Measurements from ENCODE around the gene ACOT9.
"Not testable (repeated sequence)": the region's sequence is repeated elsewhere in the genome, so short reads cannot be mapped to it uniquely, and the experiment has no call there.

ACOT9 gene

GRCh38 chrX:23727206-23727605, 15.9 kb downstream of the ACOT9 start:
- Histone ChIP-seq H3K27ac (ENCODE audit: low read depth, low read length) (no peak overlapping the region), H3K27me3 (ENCODE audit: control insufficient read depth, insufficient read depth, low read length) (no peaks in the 10 kb centered on the region), H3K4me3 (ENCODE audit: low read length) (no peak overlapping the region), H3K36me3 (ENCODE audit: control insufficient read depth, insufficient read depth, low read length) (peaks cover 6% of the 10 kb centered on the region), H3K4me1 (ENCODE audit: control insufficient read depth, insufficient read depth, low read length) (no peaks in the 10 kb centered on the region), H3K9ac (ENCODE audit: low read length) (no peak overlapping the region)

DNA sequence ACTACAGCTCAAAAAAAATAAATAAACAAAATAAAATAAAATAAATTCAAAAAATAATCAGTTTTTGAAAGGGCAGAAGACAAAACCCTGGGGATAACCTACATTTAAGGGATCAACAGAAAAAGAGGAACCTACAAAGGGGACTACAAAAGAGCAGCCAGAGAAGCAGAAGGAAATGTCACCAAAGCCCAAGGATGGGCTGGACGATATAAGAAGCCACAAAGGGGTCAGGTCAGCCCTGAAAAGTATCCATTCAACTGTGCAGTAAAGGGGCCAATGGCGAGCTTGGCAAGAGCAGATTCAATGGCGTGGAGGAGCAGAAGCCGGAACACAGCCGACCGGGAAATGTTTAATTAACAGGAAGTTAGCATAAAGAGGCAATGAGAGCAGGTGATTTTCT, 16.9 kb downstream of the ACOT9 start:
- H3K27ac ChIP-seq (ENCODE audit: low read depth, low read length) = no peak overlapping the region
- no peak overlapping the region for H3K4me3 ChIP-seq (ENCODE audit: low read length)
- H3K36me3 ChIP-seq (ENCODE audit: control insufficient read depth, insufficient read depth, low read length) = peaks cover 6% of the 10 kb centered on the region
- H3K27me3 ChIP-seq (ENCODE audit: control insufficient read depth, insufficient read depth, low read length) = no peaks in the 10 kb centered on the region
- H3K4me1 ChIP-seq (ENCODE audit: control insufficient read depth, insufficient read depth, low read length) = no peaks in the 10 kb centered on the region
- no peak overlapping the region for H3K9ac ChIP-seq (ENCODE audit: low read length)

DNA sequence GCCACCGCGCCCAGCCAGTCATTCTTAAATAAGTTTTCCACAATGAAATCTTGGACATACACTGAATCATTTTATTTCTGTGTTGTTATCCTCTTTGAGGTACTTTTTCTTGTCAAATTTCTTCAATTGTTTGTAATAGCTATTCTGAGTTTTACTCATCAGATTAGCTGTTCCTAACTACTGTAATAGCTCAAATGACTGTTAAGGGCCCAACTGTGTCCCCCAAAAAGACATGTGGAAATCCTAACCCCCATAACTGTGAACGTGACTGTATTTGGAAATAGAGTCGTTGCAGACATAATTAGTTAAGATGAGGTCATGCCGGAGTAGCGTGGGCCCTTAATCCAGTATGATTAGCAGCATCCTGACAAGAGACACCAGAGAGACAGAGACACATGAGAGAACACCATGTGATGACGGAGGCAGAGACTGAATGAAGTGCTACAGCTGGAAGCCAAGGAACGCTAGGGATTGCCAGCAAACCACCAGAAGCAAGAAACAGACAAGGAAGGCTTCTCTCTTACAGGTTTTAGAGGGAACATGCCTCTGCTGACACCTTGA, 22.9 kb downstream of the ACOT9 start:
- no peak overlapping the region for H3K4me3 ChIP-seq (ENCODE audit: low read length)
- H3K27me3 ChIP-seq (ENCODE audit: control insufficient read depth, insufficient read depth, low read length) = no peaks in the 10 kb centered on the region
- no peak overlapping the region for H3K9ac ChIP-seq (ENCODE audit: low read length)
- no peak overlapping the region for H3K27ac ChIP-seq (ENCODE audit: low read depth, low read length)
- H3K36me3 ChIP-seq (ENCODE audit: control insufficient read depth, insufficient read depth, low read length) = no peaks in the 10 kb centered on the region
- H3K4me1 ChIP-seq (ENCODE audit: control insufficient read depth, insufficient read depth, low read length) = no peaks in the 10 kb centered on the region

DNA sequence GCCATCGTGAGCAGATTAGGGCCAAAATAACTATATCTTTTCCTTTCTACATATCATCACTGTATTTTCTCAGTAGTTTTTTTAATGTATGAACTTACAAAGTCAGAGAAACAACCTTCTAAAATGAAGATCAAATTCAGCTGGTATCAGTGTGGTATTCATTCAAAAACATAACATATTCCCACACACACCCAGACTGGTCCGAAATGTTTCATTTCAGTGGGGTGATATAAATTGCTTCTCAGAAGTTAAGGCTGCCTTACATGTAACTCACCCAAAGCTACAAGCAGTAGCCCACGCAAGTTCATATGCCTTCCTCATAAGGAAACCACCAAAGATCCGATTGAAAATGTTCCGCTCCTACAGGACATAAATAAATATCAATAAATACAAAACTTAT, 37.8 kb downstream of the ACOT9 start:
- peaks cover 6% of the 10 kb centered on the region for H3K36me3 ChIP-seq (ENCODE audit: control insufficient read depth, insufficient read depth, low read length)
- H3K27ac ChIP-seq (ENCODE audit: low read depth, low read length) = no peak overlapping the region
- no peaks in the 10 kb centered on the region for H3K27me3 ChIP-seq (ENCODE audit: control insufficient read depth, insufficient read depth, low read length)

GRCh38 chrX:23704673-23705206, 38.3 kb downstream of the ACOT9 start:
- Histone ChIP-seq H3K27ac (ENCODE audit: low read depth, low read length) (no peak overlapping the region), H3K36me3 (ENCODE audit: control insufficient read depth, insufficient read depth, low read length) (peaks cover 6% of the 10 kb centered on the region)

More for the DNA sequence above, 37.8 kb downstream of the ACOT9 start:
- no peak overlapping the region for H3K9ac ChIP-seq (ENCODE audit: low read length)
- no peak overlapping the region for H3K4me3 ChIP-seq (ENCODE audit: low read length)
- no peaks in the 10 kb centered on the region for H3K4me1 ChIP-seq (ENCODE audit: control insufficient read depth, insufficient read depth, low read length)

DNA sequence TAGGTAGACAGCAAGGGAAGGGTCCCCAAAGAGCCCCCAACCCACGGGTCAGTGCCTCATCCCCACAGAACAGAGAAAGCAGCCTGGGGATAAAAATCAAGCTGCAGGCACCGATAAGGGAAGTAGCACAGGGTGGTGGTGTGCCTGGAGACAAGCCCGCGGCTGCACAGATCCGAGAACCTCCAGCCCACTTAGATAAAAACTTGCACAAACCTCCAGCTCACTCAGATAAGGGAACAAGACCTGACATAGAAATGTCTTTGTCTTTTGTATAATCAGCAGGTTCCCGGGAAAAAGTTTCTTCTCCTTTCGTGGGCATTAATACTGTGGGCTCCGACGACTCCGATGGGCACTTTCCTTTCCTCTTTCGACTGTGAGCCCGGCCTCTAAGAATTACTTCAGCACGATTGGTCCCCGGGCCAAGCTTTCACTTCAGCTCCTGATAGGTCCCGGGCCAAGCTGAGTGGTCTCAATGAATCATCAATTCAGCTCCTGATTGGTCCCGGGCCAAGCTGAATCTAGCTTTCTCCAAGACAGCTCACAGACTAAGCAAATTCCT, 43.4 kb downstream of the ACOT9 start:
- no peak overlapping the region for H3K9ac ChIP-seq (ENCODE audit: low read length)
- H3K27me3 ChIP-seq (ENCODE audit: control insufficient read depth, insufficient read depth, low read length) = no peaks in the 10 kb centered on the region
- no peak overlapping the region for H3K27ac ChIP-seq (ENCODE audit: low read depth, low read length)
- peaks cover 3% of the 10 kb centered on the region for H3K36me3 ChIP-seq (ENCODE audit: control insufficient read depth, insufficient read depth, low read length)
- H3K4me3 ChIP-seq (ENCODE audit: low read length) = no peak overlapping the region
- H3K4me1 ChIP-seq (ENCODE audit: control insufficient read depth, insufficient read depth, low read length) = no peaks in the 10 kb centered on the region

More at GRCh38 chrX:23704673-23705206, 38.3 kb downstream of the ACOT9 start:
- Histone ChIP-seq H3K4me1 (ENCODE audit: control insufficient read depth, insufficient read depth, low read length) (no peaks in the 10 kb centered on the region), H3K4me3 (ENCODE audit: low read length) (no peak overlapping the region), H3K27me3 (ENCODE audit: control insufficient read depth, insufficient read depth, low read length) (no peaks in the 10 kb centered on the region), H3K9ac (ENCODE audit: low read length) (no peak overlapping the region)

DNA sequence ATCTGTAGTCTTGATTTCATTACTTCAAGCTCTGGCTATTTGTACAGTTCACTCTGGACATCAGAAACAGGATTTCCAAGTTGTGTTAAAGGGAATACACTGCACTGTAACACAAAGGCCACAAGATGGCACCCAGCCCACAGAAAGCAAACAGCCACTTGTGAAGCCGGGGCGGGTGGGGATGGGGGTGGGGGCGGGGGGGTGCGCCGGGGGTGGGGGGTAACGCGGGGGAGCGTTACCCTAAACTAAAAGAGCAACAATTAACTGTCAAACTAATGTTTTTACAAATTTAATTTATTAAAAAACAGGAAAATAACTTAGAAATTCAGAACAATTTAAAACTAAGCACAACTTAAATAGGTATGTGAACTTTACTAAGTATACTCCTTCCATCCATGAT, 48.5 kb downstream of the ACOT9 start:
- H3K9ac ChIP-seq (ENCODE audit: low read length) = no peak overlapping the region
- H3K4me3 ChIP-seq (ENCODE audit: low read length) = no peak overlapping the region
- H3K36me3 ChIP-seq (ENCODE audit: control insufficient read depth, insufficient read depth, low read length) = no peaks in the 10 kb centered on the region
- no peak overlapping the region for H3K27ac ChIP-seq (ENCODE audit: low read depth, low read length)
- no peaks in the 10 kb centered on the region for H3K27me3 ChIP-seq (ENCODE audit: control insufficient read depth, insufficient read depth, low read length)
- H3K4me1 ChIP-seq (ENCODE audit: control insufficient read depth, insufficient read depth, low read length) = no peaks in the 10 kb centered on the region

GRCh38 chrX:23692166-23692565, 50.9 kb downstream of the ACOT9 start:
- Histone ChIP-seq H3K4me1 (ENCODE audit: control insufficient read depth, insufficient read depth, low read length) (no peaks in the 10 kb centered on the region), H3K36me3 (ENCODE audit: control insufficient read depth, insufficient read depth, low read length) (no peaks in the 10 kb centered on the region), H3K9ac (ENCODE audit: low read length) (no peak overlapping the region), H3K4me3 (ENCODE audit: low read length) (no peak overlapping the region), H3K27ac (ENCODE audit: low read depth, low read length) (no peak overlapping the region), H3K27me3 (ENCODE audit: control insufficient read depth, insufficient read depth, low read length) (peaks cover 2% of the 10 kb centered on the region)

- H3K4me3 ChIP-seq (ENCODE audit: low read length); H3K27me3 ChIP-seq (ENCODE audit: control insufficient read depth, insufficient read depth, low read length); H3K27ac ChIP-seq (ENCODE audit: low read depth, low read length); H3K9ac ChIP-seq (ENCODE audit: low read length); H3K4me1 ChIP-seq (ENCODE audit: control insufficient read depth, insufficient read depth, low read length); H3K36me3 ChIP-seq (ENCODE audit: control insufficient read depth, insufficient read depth, low read length): not testable (repeated sequence)
Measured at GRCh38 chrX:23676486-23676885, 66.6 kb downstream of the ACOT9 start.

- no peak overlapping the region for H3K4me3 ChIP-seq (ENCODE audit: low read length)
- no peaks in the 10 kb centered on the region for H3K4me1 ChIP-seq (ENCODE audit: control insufficient read depth, insufficient read depth, low read length)
- H3K36me3 ChIP-seq (ENCODE audit: control insufficient read depth, insufficient read depth, low read length) = no peaks in the 10 kb centered on the region
- H3K27ac ChIP-seq (ENCODE audit: low read depth, low read length) = no peak overlapping the region
- no peaks in the 10 kb centered on the region for H3K27me3 ChIP-seq (ENCODE audit: control insufficient read depth, insufficient read depth, low read length)
- no peak overlapping the region for H3K9ac ChIP-seq (ENCODE audit: low read length)
Measured at GRCh38 chrX:23673108-23673507, 70.0 kb downstream of the ACOT9 start.

DNA sequence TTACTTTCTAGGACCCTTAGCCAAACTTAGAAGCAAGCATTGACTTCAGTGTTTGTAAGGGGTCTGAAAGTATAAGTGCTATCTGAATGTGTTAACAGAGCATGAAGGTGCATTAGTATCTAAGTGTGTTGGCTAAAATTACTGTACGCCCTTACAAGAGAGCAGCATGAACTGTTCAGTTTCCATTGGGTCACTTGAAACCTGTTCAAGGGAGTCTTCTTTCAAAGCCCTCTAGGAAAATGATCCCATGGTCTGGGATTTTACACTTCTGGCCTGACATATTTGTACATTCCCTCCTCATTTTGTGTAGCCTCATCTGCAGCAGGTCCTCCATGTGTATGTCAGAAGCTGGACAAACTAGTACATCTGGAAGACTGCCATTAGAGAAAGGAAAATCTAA, 72.5 kb downstream of the ACOT9 start:
- Histone ChIP-seq H3K4me3 (ENCODE audit: low read length) (no peak overlapping the region), H3K27me3 (ENCODE audit: control insufficient read depth, insufficient read depth, low read length) (no peaks in the 10 kb centered on the region), H3K9ac (ENCODE audit: low read length) (no peak overlapping the region), H3K36me3 (ENCODE audit: control insufficient read depth, insufficient read depth, low read length) (no peaks in the 10 kb centered on the region), H3K27ac (ENCODE audit: low read depth, low read length) (no peak overlapping the region), H3K4me1 (ENCODE audit: control insufficient read depth, insufficient read depth, low read length) (no peaks in the 10 kb centered on the region)

GRCh38 chrX:23668335-23668734, 74.7 kb downstream of the ACOT9 start:
- no peaks in the 10 kb centered on the region for H3K27me3 ChIP-seq (ENCODE audit: control insufficient read depth, insufficient read depth, low read length)
- peak overlapping the region; percentile 80 for H3K4me3 ChIP-seq (ENCODE audit: low read length)
- H3K36me3 ChIP-seq (ENCODE audit: control insufficient read depth, insufficient read depth, low read length) = no peaks in the 10 kb centered on the region
- no peak overlapping the region for H3K9ac ChIP-seq (ENCODE audit: low read length)
- no peak overlapping the region for H3K27ac ChIP-seq (ENCODE audit: low read depth, low read length)
- no peaks in the 10 kb centered on the region for H3K4me1 ChIP-seq (ENCODE audit: control insufficient read depth, insufficient read depth, low read length)

Data from rectal smooth muscle tissue (tissue), 1 donor.